ENCODE results near the gene YJU2.
"Not testable (repeated sequence)": the region's sequence is repeated elsewhere in the genome, so short reads cannot be mapped to it uniquely, and the experiment has no call there.

YJU2 gene

DNA sequence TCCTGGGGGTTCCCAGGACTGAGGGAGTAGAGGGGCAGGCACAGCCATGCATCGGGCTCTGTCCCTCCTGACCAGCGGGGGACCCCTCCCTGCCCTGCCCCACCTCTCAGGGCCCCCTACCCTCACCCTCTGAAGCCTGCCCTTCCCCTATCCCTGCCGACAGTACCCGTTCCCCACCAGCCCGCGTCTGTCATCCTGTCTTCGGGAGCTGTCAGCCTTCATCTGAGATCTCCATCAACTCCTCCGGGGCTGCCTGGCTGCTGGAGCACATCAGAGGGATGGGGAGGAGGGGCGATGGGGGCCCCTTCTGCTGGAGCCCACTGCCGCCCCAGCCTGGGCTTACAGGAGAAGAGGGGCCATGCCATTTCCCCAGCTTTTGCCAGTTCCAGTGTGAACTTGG is 26.0 kb downstream of the YJU2 start:
- Mint-ChIP-seq H3K4me1 (peaks cover 5% of the 10 kb centered on the region), H3K9me3 (no peaks in the 10 kb centered on the region), H3K36me3 (ENCODE audit: low read depth) (peaks cover 10% of the 10 kb centered on the region), H3K27me3 (ENCODE audit: low read depth) (peaks cover 5% of the 10 kb centered on the region), H3K4me3 (no peak overlapping the region), H3K27ac (no peak overlapping the region)
- TF ChIP-seq, protein P1, sequence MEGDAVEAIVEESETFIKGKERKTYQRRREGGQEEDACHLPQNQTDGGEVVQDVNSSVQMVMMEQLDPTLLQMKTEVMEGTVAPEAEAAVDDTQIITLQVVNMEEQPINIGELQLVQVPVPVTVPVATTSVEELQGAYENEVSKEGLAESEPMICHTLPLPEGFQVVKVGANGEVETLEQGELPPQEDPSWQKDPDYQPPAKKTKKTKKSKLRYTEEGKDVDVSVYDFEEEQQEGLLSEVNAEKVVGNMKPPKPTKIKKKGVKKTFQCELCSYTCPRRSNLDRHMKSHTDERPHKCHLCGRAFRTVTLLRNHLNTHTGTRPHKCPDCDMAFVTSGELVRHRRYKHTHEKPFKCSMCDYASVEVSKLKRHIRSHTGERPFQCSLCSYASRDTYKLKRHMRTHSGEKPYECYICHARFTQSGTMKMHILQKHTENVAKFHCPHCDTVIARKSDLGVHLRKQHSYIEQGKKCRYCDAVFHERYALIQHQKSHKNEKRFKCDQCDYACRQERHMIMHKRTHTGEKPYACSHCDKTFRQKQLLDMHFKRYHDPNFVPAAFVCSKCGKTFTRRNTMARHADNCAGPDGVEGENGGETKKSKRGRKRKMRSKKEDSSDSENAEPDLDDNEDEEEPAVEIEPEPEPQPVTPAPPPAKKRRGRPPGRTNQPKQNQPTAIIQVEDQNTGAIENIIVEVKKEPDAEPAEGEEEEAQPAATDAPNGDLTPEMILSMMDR (IDR thresholded peaks at IDR 0.05; ENCODE audit: unreplicated experiment in 3 of 3) = no peak

DNA sequence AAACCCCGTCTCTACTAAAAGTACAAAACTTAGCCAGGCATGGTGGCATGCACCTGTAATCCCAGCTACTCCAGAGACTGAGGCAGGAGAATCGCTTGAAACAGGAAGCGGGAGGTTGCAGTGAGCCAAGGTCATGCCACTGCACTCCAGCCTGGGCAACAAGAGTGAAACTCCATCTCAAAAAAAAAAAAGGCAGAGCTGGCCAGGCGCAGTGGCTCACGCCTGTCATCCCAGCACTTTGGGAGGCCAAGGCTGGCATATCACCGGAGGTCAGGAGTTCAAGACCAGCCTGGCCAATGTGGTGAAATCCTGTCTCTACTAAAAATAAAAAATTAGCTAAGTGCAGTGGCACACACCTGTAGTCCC is 27.4 kb downstream of the YJU2 start:
- H3K27ac Mint-ChIP-seq; H3K4me1 Mint-ChIP-seq; H3K9me3 Mint-ChIP-seq; H3K36me3 Mint-ChIP-seq (ENCODE audit: low read depth); H3K4me3 Mint-ChIP-seq: not testable (repeated sequence)
- H3K27me3 Mint-ChIP-seq (ENCODE audit: low read depth) = peaks cover 15% of the 10 kb centered on the region

DNA sequence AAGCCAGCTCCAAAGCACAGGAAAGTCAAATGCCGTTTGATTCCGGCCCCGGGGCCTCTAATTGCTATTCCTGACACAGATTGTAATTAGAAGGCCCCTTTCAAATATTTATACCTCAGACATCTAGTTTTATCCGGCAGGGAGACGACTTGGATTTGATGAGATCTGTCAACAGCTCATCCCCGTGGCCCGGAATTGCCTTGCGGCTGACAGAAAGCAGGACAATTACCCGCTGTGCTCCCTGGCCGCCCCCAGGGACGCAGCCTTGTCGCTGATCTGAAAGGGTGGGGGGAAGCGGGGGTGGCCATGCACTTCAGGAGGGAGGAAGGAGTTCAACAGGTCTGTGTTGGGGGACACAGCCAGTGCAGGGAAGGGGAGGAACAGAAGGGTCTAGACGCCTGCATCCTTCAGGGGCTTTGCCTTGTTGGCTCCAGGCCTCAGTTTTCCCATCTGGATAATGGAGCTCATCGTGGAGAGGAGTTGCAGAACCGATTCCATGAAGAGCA is 30.4 kb downstream of the YJU2 start:
- Mint-ChIP-seq H3K27ac (peak overlapping the region in 2 of 3 experiments; percentile 37 to 85), H3K4me1 (peaks cover 9% of the 10 kb centered on the region), H3K9me3 (no peaks in the 10 kb centered on the region), H3K4me3 (peak overlapping the region; percentile 54 to 77 (median 63)), H3K36me3 (ENCODE audit: low read depth) (no peaks in the 10 kb centered on the region), H3K27me3 (ENCODE audit: low read depth) (peaks cover 42% of the 10 kb centered on the region)
- TF ChIP-seq, protein P1 (IDR thresholded peaks at IDR 0.05; ENCODE audit: unreplicated experiment in 3 of 3) = no peak

DNA sequence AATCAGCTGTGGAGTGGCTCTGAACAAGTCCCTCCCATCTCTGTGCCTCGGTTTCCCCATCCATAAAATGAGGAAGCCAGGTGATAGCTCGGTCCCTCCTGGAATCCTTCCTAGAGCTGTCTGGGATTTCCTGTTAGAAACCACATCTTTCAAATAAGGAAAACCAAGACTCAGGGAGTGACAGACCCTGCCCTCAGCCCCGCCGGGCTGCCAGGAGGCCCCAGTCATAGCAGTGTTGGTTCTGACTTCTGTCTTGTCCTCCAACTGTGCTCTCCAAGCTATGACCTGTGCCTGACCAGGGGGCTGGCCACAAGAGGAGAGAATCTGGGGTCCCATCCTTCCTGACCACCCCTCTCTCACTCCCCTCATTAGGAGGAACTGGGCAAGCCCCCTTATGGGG is 31.1 kb downstream of the YJU2 start:
- Mint-ChIP-seq H3K4me3 (peak overlapping the region; percentile 80 to 87 (median 86)), H3K27me3 (ENCODE audit: low read depth) (peaks cover 50% of the 10 kb centered on the region), H3K9me3 (no peaks in the 10 kb centered on the region), H3K4me1 (peaks cover 9% of the 10 kb centered on the region), H3K36me3 (ENCODE audit: low read depth) (no peaks in the 10 kb centered on the region), H3K27ac (peak overlapping the region in 2 of 3 experiments; percentile 81 to 92)
- TF ChIP-seq, protein P1 (IDR thresholded peaks at IDR 0.05; ENCODE audit: unreplicated experiment in 3 of 3) = no peak

DNA sequence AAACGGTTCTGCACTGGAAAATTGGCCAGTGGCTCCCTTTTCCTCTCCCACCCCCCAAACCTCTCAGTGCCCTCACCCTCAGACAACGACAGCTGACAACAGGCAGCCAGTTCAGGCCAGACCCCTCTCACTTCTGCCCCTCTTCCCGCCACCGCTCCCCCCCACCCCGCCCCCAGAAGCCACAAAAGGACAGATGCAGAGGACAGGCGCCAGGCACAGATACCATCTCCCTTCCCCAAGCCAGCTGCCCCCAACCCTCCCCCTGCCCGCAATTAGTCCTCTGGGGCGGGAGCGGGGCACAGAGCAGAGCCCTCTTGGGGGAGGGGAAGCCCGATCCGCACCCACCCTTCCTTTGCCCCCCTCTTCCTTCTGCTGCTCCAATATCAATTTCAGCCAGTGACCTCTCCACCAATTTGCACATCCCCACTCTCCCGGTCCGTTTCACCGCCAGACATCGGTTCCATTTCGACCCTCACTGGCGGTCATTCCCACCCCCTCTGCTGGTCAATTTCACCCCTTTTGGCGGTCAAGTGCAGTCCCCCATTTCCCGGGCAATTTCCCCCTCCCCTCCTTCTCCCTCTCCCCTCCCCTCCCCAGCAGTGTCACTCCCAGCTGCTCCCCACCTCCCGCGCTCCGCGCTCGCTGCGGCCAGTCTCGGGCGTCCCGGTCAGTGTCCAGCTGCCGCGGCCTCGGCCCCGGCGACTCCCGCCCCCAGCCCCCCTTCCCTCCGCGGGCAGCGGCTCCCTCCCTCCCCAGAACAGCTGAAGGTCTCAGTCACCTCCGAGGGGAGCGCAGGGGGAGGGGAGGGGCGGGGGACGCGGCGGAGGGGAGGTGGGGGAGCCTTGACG is 31.8 kb downstream of the YJU2 start, which contains the start of gene SHD:
SHD (plus strand) TSS at position 848 of the 848 bp plus-strand sequence. CDS start 798 bp downstream, outside the sequence.
- Mint-ChIP-seq H3K27me3 (ENCODE audit: low read depth) (peaks cover 53% of the 10 kb centered on the region), H3K36me3 (ENCODE audit: low read depth) (no peaks in the 10 kb centered on the region), H3K9me3 (no peaks in the 10 kb centered on the region), H3K4me3 (peak within 1 kb of the TSS; percentile 87 to 92 (median 91)), H3K4me1 (peaks cover 9% of the 10 kb centered on the region), H3K27ac (peak within 1 kb of the TSS; percentile 81 to 92 (median 86))
- TF ChIP-seq, protein P1 (IDR thresholded peaks at IDR 0.05; ENCODE audit: unreplicated experiment in 3 of 3) = no peak

DNA sequence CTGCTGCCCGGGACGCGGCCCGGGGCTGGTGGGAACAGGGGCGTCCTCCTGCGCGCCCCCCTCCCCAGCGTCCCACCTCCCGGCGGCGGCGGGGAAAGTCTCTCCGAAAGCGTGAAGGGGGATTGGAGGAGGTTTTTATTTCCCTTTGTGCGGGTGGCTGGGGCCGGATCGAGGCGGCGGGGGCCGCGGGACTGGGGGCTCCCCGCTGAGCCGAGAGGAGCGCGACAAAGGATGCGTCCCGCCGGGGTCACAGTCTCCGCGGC is 32.3 kb downstream of the YJU2 start:
- Mint-ChIP-seq H3K9me3 (no peaks in the 10 kb centered on the region), H3K27ac (no peak overlapping the region), H3K4me1 (peaks cover 9% of the 10 kb centered on the region), H3K36me3 (ENCODE audit: low read depth) (no peaks in the 10 kb centered on the region), H3K4me3 (peak overlapping the region in 2 of 3 experiments; percentile 38 to 56), H3K27me3 (ENCODE audit: low read depth) (peaks cover 53% of the 10 kb centered on the region)
- TF ChIP-seq, protein P1 (IDR thresholded peaks at IDR 0.05; ENCODE audit: unreplicated experiment in 3 of 3) = no peak

Data from nephron (organoid).